ENCODE data around the gene KLHL25. TPM values are rescaled to one million over a fixed set of nuclear protein-coding genes. Genes with fewer than 3 reads are reported as not detected.

Gene KLHL25
- total and polyA plus RNA-seq, 2 experiments from 2014 or later = 3.7 to 10.0 TPM

- no peak overlapping the region for H3K4me3 ChIP-seq
- no peaks in the 10 kb centered on the region for H3K36me3 ChIP-seq (replicated peaks; ENCODE audit: insufficient read depth, low read depth)
- H3K27me3 ChIP-seq = no peaks in the 10 kb centered on the region
- 97% methylated on average over 9 of the region's 9 CpGs for whole genome bisulfite sequencing (ENCODE audit: low lambda C conversion rate, missing lambda C conversion rate)
- H3K4me2 ChIP-seq = no peak overlapping the region
- H2AFZ ChIP-seq = no peak overlapping the region
- no peaks in the 10 kb centered on the region for H4K20me1 ChIP-seq (ENCODE audit: insufficient read depth, poor library complexity, severe bottlenecking)
- no peaks in the 10 kb centered on the region for H3K9me2 ChIP-seq (replicated peaks; ENCODE audit: insufficient read depth)
- TF ChIP-seq CTCF (IDR thresholded peaks at IDR 0.05; ENCODE audit: poor library complexity) = no peak
- TF ChIP-seq EZH2 (IDR thresholded peaks at IDR 0.05; ENCODE audit: borderline replicate concordance) = no peak
- no peak for TF ChIP-seq EZH2phosphoT487 (IDR thresholded peaks at IDR 0.05; ENCODE audit: low read depth, severe bottlenecking, unreplicated experiment)
- H3K79me2 ChIP-seq = peaks cover 68% of the 10 kb centered on the region
- H3K4me1 ChIP-seq (ENCODE audit: insufficient read depth) = no peaks in the 10 kb centered on the region
- no peaks in the 10 kb centered on the region for H3K9me3 ChIP-seq (ENCODE audit: low read depth)
- no peak overlapping the region for H3K27ac ChIP-seq
- DNase-seq (ENCODE audit: low spot score) = no peak
Observed at GRCh38 chr15:85772668-85773067, 22.1 kb downstream of the KLHL25 start.

GRCh38 chr15:85771781-85772445, 22.8 kb downstream of the KLHL25 start:
- Histone ChIP-seq H3K27me3 (no peaks in the 10 kb centered on the region), H3K36me3 (replicated peaks; ENCODE audit: insufficient read depth, low read depth) (no peaks in the 10 kb centered on the region), H2AFZ (no peak overlapping the region), H3K9me3 (ENCODE audit: low read depth) (no peaks in the 10 kb centered on the region), H3K4me3 (no peak overlapping the region), H3K4me1 (ENCODE audit: insufficient read depth) (no peaks in the 10 kb centered on the region), H3K4me2 (no peak overlapping the region), H3K9me2 (replicated peaks; ENCODE audit: insufficient read depth) (no peaks in the 10 kb centered on the region), H3K27ac (no peak overlapping the region), H3K79me2 (peaks cover 62% of the 10 kb centered on the region), H4K20me1 (ENCODE audit: insufficient read depth, poor library complexity, severe bottlenecking) (no peaks in the 10 kb centered on the region)
- DNase-seq (ENCODE audit: low spot score) = no peak
- TF ChIP-seq EZH2phosphoT487 (IDR thresholded peaks at IDR 0.05; ENCODE audit: low read depth, severe bottlenecking, unreplicated experiment) (no peak), EZH2 (IDR thresholded peaks at IDR 0.05; ENCODE audit: borderline replicate concordance) (no peak), CTCF (IDR thresholded peaks at IDR 0.05; ENCODE audit: poor library complexity) (no peak)
- WGBS (ENCODE audit: low lambda C conversion rate, missing lambda C conversion rate) = 93% methylated on average over 13 of the region's 13 CpGs

GRCh38 chr15:85771271-85771670, 23.5 kb downstream of the KLHL25 start:
- no peaks in the 10 kb centered on the region for H3K36me3 ChIP-seq (replicated peaks; ENCODE audit: insufficient read depth, low read depth)
- 94% methylated on average over 5 of the region's 5 CpGs for WGBS (ENCODE audit: low lambda C conversion rate, missing lambda C conversion rate)
- no peak overlapping the region for H3K27ac ChIP-seq
- no peaks in the 10 kb centered on the region for H3K9me3 ChIP-seq (ENCODE audit: low read depth)
- no peaks in the 10 kb centered on the region for H3K9me2 ChIP-seq (replicated peaks; ENCODE audit: insufficient read depth)
- peaks cover 56% of the 10 kb centered on the region for H3K79me2 ChIP-seq
- TF ChIP-seq CTCF (IDR thresholded peaks at IDR 0.05; ENCODE audit: poor library complexity) = no peak
- no peak for TF ChIP-seq EZH2 (IDR thresholded peaks at IDR 0.05; ENCODE audit: borderline replicate concordance)
- no peak for TF ChIP-seq EZH2phosphoT487 (IDR thresholded peaks at IDR 0.05; ENCODE audit: low read depth, severe bottlenecking, unreplicated experiment)
- no peak overlapping the region for H3K4me3 ChIP-seq
- H3K4me1 ChIP-seq (ENCODE audit: insufficient read depth) = no peaks in the 10 kb centered on the region
- no peak for DNase-seq (ENCODE audit: low spot score)
- no peak overlapping the region for H3K4me2 ChIP-seq
- H2AFZ ChIP-seq = no peak overlapping the region
- no peaks in the 10 kb centered on the region for H3K27me3 ChIP-seq
- no peaks in the 10 kb centered on the region for H4K20me1 ChIP-seq (ENCODE audit: insufficient read depth, poor library complexity, severe bottlenecking)

Data from hepatocyte (in vitro differentiated cells).